ENCODE data around the gene PJA2.
"Not testable (repeated sequence)": the region's sequence is repeated elsewhere in the genome, so short reads cannot be mapped to it uniquely, and the experiment has no call there.

Gene PJA2

GRCh38 chr5:109305352-109305751 lies 104.4 kb downstream of the PJA2 start:
- no peak for DNase-seq

- no peak for DNase-seq
Observed at GRCh38 chr5:109304309-109304708, 105.5 kb downstream of the PJA2 start.

- DNase-seq: no peak
Observed at GRCh38 chr5:109300367-109300766, 109.4 kb downstream of the PJA2 start.

GRCh38 chr5:109299557-109299956 lies 110.2 kb downstream of the PJA2 start:
- DNase-seq: no peak

GRCh38 chr5:109298794-109299193 lies 111.0 kb downstream of the PJA2 start:
- no peak for DNase-seq

- DNase-seq: no peak
Observed at GRCh38 chr5:109297900-109298299, 111.9 kb downstream of the PJA2 start.

- DNase-seq: no peak
Observed at GRCh38 chr5:109291090-109291489, 118.7 kb downstream of the PJA2 start.

GRCh38 chr5:109290231-109290630 lies 119.5 kb downstream of the PJA2 start:
- no peak for DNase-seq

GRCh38 chr5:109286628-109287027 lies 123.1 kb downstream of the PJA2 start:
- DNase-seq: not testable (repeated sequence)
